Thyroid gland (tissue), 4 donors: Measurements from ENCODE around the gene BBS4. TPM values are rescaled to one million over a fixed set of nuclear protein-coding genes. Genes with fewer than 3 reads are reported as not detected.

Experiments
- DNase-seq, 2 donors: peaks; one replicate each; pipeline ENCODE4 v3.0.0-alpha.2; 2019
- H3K27ac ChIP-seq, 3 donors: fragments of 200-600 bp; sonication (generic); 1 replicate in 2 of 3; 2 replicates in 1 of 3; pipeline ENCODE4 v1.5.1; 2016 to 2019; ENCODE audit warnings: mild to moderate bottlenecking in 1 of 3, moderate library complexity in 1 of 3
- H3K27me3 ChIP-seq: fragments of 200-600 bp; sonication (generic); one replicate; pipeline ENCODE4 v1.5.1; 2019
- H3K36me3 ChIP-seq, 2 donors: fragments of 200-600 bp; sonication (generic); one replicate each; pipeline ENCODE4 v1.5.1; 2016 to 2019
- H3K4me1 ChIP-seq, 2 donors: fragments of 200-600 bp; sonication (generic); one replicate each; pipeline ENCODE4 v1.5.1; 2017 to 2019
- H3K4me3 ChIP-seq, 3 donors: fragments of 200-600 bp; sonication (generic); replicated peaks in 1 of 3; 1 replicate in 2 of 3; 2 replicates in 1 of 3; pipeline ENCODE4 v1.5.1; 2016; ENCODE audit warnings: mild to moderate bottlenecking in 1 of 3
- H3K9me3 ChIP-seq: fragments of 200-600 bp; sonication (generic); one replicate; pipeline ENCODE4 v1.5.1; 2017
- CTCF ChIP-seq, 6 experiments: fragments of 200-600 bp in 3 of 6; fragments of 450-650 bp in 3 of 6; sonication (generic) in 3 of 6; IDR thresholded peaks; one replicate each; pipeline ENCODE4 v1.5.1; 2016 to 2019; ENCODE audit warnings: antibody characterized with exemption in 6 of 6, mild to moderate bottlenecking in 2 of 6, inconsistent platforms in 1 of 6, moderate library complexity in 1 of 6
- POLR2A ChIP-seq, 2 donors: fragments of 450-650 bp; IDR thresholded peaks; one replicate each; pipeline ENCODE4 v1.6.1; 2017; ENCODE audit warnings: antibody characterized with exemption in 2 of 2, mild to moderate bottlenecking in 2 of 2, moderate library complexity in 1 of 2
- WGBS, 2 donors: methylation state at CpG; one replicate each; pipeline ENCODE4 v1.1.5; 2017; 5-methylcytosine and 5-hydroxymethylcytosine counted together
- intact Hi-C: fragments of 100-400 bp; cut with DNase I; formaldehyde crosslinking; loops from one replicate; pipeline ENCODE4 v1.15.1; 2023
- small RNA-seq: library from RNA; depleted of rRNA; stranded (forward); fragments of <200 nt; gene quantifications from one replicate; pipeline ENCODE3, GENCODE V24; 2016
- total RNA-seq, 4 donors: library from RNA; depleted of rRNA; stranded (reverse); fragments of >200 nt; gene quantifications; one replicate each; pipeline ENCODE4 v1.2.3, GENCODE V29; 2016

The BBS4 gene
- total RNA-seq, 4 donors from 2014 or later, result 33.7 to 54.4 (median 48.0) TPM

- no peak overlapping the region for H3K4me3 ChIP-seq
- WGBS, 2 donors, result 79% methylated on average over 8 of the region's 8 CpGs
- no peak for DNase-seq
- TF ChIP-seq POLR2A (IDR thresholded peaks at IDR 0.05), result no peak
- no peak for TF ChIP-seq CTCF (IDR thresholded peaks at IDR 0.05)
- H3K9me3 ChIP-seq, result no peaks in the 10 kb centered on the region
- H3K27me3 ChIP-seq, result no peaks in the 10 kb centered on the region
- no peak overlapping the region for H3K27ac ChIP-seq
- intact Hi-C loops, result no loop called here
- peaks cover 3 to 11% of the 10 kb centered on the region in 2 donors for H3K4me1 ChIP-seq
- no peaks in the 10 kb centered on the region for H3K36me3 ChIP-seq
Observed at GRCh38 chr15:72786676-72787345, 100.8 kb downstream of the BBS4 start.

GRCh38 chr15:72787526-72787925 is 101.5 kb downstream of the BBS4 start:
- TF ChIP-seq CTCF (IDR thresholded peaks at IDR 0.05) (no peak), POLR2A (IDR thresholded peaks at IDR 0.05) (no peak)
- Histone ChIP-seq H3K36me3 (no peaks in the 10 kb centered on the region), H3K27me3 (no peaks in the 10 kb centered on the region), H3K27ac (no peak overlapping the region), H3K4me1 (peaks cover 0 to 4% of the 10 kb centered on the region in 2 donors), H3K9me3 (no peaks in the 10 kb centered on the region), H3K4me3 (no peak overlapping the region)
- no peak for DNase-seq
- WGBS, 2 donors, result 87 to 93% methylated on average over 1 of the region's 1 CpG
- intact Hi-C loops, result no loop called here

Small RNA genes within 50 kb of the gene (small RNA-seq; reads per million reads assigned to genes)
- gene RN7SL853P, result not detected

Other genes starting within 250 kb of the BBS4 start
- 10 to 100 TPM; 42.6 to 90.0 (median 58.5) TPM for gene ARIH1, start 211.9 kb upstream of the BBS4 start, total RNA-seq
- gene GOLGA6B, start 31.5 kb upstream of the BBS4 start, total RNA-seq, result under 1 TPM in 1 of 4 donors, not detected in 3; 0.27 TPM
- under 1 TPM in 1 of 4 donors, not detected in 3; 0.33 TPM for gene HIGD2B, start within 50 bp of the BBS4 start, total RNA-seq
- gene ADPGK, start 97.6 kb downstream of the BBS4 start, total RNA-seq, result 10 to 100 TPM; 53.0 to 74.6 (median 61.7) TPM